ENCODE data around the gene ZNF385B. TPM values are rescaled to one million over a fixed set of nuclear protein-coding genes. Genes with fewer than 3 reads are reported as not detected.

The ZNF385B gene
- total and polyA plus RNA-seq, 9 donors: 4.8 to 20.9 (median 9.1) TPM

DNA sequence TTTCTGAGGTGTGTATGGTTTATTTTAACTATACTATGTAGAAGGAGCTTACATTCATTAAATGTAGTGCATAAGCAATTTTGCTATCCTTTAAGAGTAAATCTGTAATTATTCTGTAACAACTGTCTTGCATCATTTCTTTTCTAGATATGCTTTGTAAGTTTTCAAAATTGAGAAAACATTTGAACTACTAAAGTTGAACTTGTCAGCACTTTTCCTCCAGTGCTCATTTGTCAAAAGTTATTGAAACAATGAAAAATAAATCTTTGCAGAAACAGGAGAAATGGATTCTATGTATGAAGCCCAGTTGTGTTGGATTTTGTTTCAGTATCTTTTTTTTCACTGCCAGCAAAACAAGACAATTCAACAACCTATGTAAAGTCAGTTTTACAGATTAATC, 14.5 kb upstream of the ZNF385B start:
- TF ChIP-seq, protein P1, sequence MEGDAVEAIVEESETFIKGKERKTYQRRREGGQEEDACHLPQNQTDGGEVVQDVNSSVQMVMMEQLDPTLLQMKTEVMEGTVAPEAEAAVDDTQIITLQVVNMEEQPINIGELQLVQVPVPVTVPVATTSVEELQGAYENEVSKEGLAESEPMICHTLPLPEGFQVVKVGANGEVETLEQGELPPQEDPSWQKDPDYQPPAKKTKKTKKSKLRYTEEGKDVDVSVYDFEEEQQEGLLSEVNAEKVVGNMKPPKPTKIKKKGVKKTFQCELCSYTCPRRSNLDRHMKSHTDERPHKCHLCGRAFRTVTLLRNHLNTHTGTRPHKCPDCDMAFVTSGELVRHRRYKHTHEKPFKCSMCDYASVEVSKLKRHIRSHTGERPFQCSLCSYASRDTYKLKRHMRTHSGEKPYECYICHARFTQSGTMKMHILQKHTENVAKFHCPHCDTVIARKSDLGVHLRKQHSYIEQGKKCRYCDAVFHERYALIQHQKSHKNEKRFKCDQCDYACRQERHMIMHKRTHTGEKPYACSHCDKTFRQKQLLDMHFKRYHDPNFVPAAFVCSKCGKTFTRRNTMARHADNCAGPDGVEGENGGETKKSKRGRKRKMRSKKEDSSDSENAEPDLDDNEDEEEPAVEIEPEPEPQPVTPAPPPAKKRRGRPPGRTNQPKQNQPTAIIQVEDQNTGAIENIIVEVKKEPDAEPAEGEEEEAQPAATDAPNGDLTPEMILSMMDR (IDR thresholded peaks at IDR 0.05): no peak
- TF ChIP-seq POLR2A (IDR thresholded peaks at IDR 0.05) (no peak), EP300 (IDR thresholded peaks at IDR 0.05) (no peak)
- no peak overlapping the region for H3K27ac ChIP-seq
- H3K9me3 ChIP-seq: no peaks in the 10 kb centered on the region
- no peak for DNase-seq
- intact Hi-C loops (cut with DNase I): no loop called here
- H3K4me3 ChIP-seq: no peak overlapping the region
- no peaks in the 10 kb centered on the region for H3K36me3 ChIP-seq
- no peaks in the 10 kb centered on the region for H3K27me3 ChIP-seq
- H3K4me1 ChIP-seq (ENCODE audit: insufficient read depth): no peaks in the 10 kb centered on the region

GRCh38 chr2:179862898-179863458, 1.6 kb upstream of the ZNF385B start:
- intact Hi-C loops (cut with DNase I): no loop called here
- Histone ChIP-seq H3K4me1 (ENCODE audit: insufficient read depth) (peaks cover 4% of the 10 kb centered on the region), H3K9me3 (no peaks in the 10 kb centered on the region), H3K27me3 (no peaks in the 10 kb centered on the region), H3K36me3 (no peaks in the 10 kb centered on the region), H3K27ac (no peak overlapping the region), H3K4me3 (no peak overlapping the region)
- TF ChIP-seq POLR2A (IDR thresholded peaks at IDR 0.05) (no peak), EP300 (IDR thresholded peaks at IDR 0.05) (no peak)
- TF ChIP-seq, protein P1 (IDR thresholded peaks at IDR 0.05): no peak
- 84 to 89% (median 85%) methylated on average over 6 of the region's 6 CpGs for WGBS, 3 donors
- no peak for DNase-seq

- Histone ChIP-seq H3K27ac (peak overlapping the region; percentile 50 to 69), H3K36me3 (no peaks in the 10 kb centered on the region), H3K27me3 (no peaks in the 10 kb centered on the region), H3K4me3 (peak overlapping the region; percentile 41), H3K4me1 (ENCODE audit: insufficient read depth) (peaks cover 4% of the 10 kb centered on the region), H3K9me3 (no peaks in the 10 kb centered on the region)
- TF ChIP-seq, protein P1 (IDR thresholded peaks at IDR 0.05): no peak
- TF ChIP-seq POLR2A (IDR thresholded peaks at IDR 0.05) (no peak), EP300 (IDR thresholded peaks at IDR 0.05) (no peak)
- peak in 2 of 5 donors; percentile 51 to 53 for DNase-seq
- 0 to 1% (median 1%) methylated on average over 22 to 52 of the region's 52 CpGs for WGBS, 3 donors
- intact Hi-C loops (cut with DNase I): no loop called here
Measured at GRCh38 chr2:179861027-179861415, 391 bp downstream of the ZNF385B start.

GRCh38 chr2:179860255-179861026, 971 bp downstream of the ZNF385B start:
- 1 to 2% (median 1%) methylated on average over 34 of the region's 34 CpGs for WGBS, 3 donors

More at GRCh38 chr2:179860255-179861026, 971 bp downstream of the ZNF385B start:
- H3K27me3 ChIP-seq: no peaks in the 10 kb centered on the region
- intact Hi-C loops (cut with DNase I): no loop called here
- no peak for TF ChIP-seq EP300 (IDR thresholded peaks at IDR 0.05)
- TF ChIP-seq, protein P1 (IDR thresholded peaks at IDR 0.05): no peak
- TF ChIP-seq POLR2A (IDR thresholded peaks at IDR 0.05): no peak
- peak overlapping the region; percentile 41 for H3K4me3 ChIP-seq
- H3K36me3 ChIP-seq: no peaks in the 10 kb centered on the region
- no peaks in the 10 kb centered on the region for H3K9me3 ChIP-seq
- DNase-seq: peak; percentile 24 to 51 (median 34)
- H3K27ac ChIP-seq: peak overlapping the region; percentile 50 to 69
- peaks cover 4% of the 10 kb centered on the region for H3K4me1 ChIP-seq (ENCODE audit: insufficient read depth)

All from ovary (tissue), 9 donors.